ENCODE results near the gene SLAMF1. TPM values are rescaled to one million over a fixed set of nuclear protein-coding genes. Genes with fewer than 3 reads are reported as not detected.

Gene SLAMF1
- polyA plus RNA-seq, 3 donors = 0.13 to 0.65 TPM; not detected in 1

- Histone ChIP-seq H3K27ac (ENCODE audit: low read depth in 1 of 2, low read length in 2 of 2) (no peak overlapping the region), H3K4me2 (replicated peaks; ENCODE audit: extremely low read depth, low read length, poor library complexity, severe bottlenecking) (no peak overlapping the region), H3K4me1 (ENCODE audit: control insufficient read depth in 1 of 2, insufficient read depth in 2 of 2, low read length in 2 of 2) (peaks cover 22 to 34% of the 10 kb centered on the region in 2 donors), H4K20me1 (ENCODE audit: insufficient read depth, low read length) (peaks cover 60% of the 10 kb centered on the region), H2AFZ (ENCODE audit: insufficient read depth, low read depth, low read length, poor library complexity, severe bottlenecking) (no peak overlapping the region), H3K79me2 (ENCODE audit: insufficient read depth, low read length) (peaks cover 1% of the 10 kb centered on the region), H3K27me3 (ENCODE audit: control insufficient read depth in 2 of 2, insufficient read depth in 2 of 2, low read length in 2 of 2) (no peaks in the 10 kb centered on the region), H3K9ac (ENCODE audit: insufficient read depth, low read length, poor library complexity, severe bottlenecking) (no peak overlapping the region), H3K9me3 (replicated peaks in 1 of 2; ENCODE audit: control insufficient read depth in 1 of 2, insufficient read depth in 1 of 2, low read length in 2 of 2) (peaks cover 2 to 3% of the 10 kb centered on the region in 2 donors), H3K4me3 (replicated peaks in 1 of 3; ENCODE audit: low read depth in 2 of 3, low read length in 3 of 3) (no peak overlapping the region), H3K36me3 (replicated peaks in 1 of 2; ENCODE audit: control insufficient read depth in 1 of 2, insufficient read depth in 2 of 2, low read length in 2 of 2) (peaks cover 24 to 32% of the 10 kb centered on the region in 2 donors)
- no peak for TF ChIP-seq CTCF (IDR thresholded peaks at IDR 0.05)
- Mint-ChIP-seq H3K36me3 (peaks cover 29 to 42% of the 10 kb centered on the region in 2 donors), H3K4me1 (peaks cover 8% of the 10 kb centered on the region), H3K9me3 (peaks cover 2 to 9% (median 7%) of the 10 kb centered on the region in 7 donors), H3K4me3 (no peak overlapping the region), H3K27me3 (ENCODE audit: low read depth in 3 of 3) (no peaks in the 10 kb centered on the region), H3K27ac (no peak overlapping the region)
- whole genome bisulfite sequencing (ENCODE audit: insufficient coverage) = 71% methylated on average over 1 of the region's 2 CpGs
- intact Hi-C loops (cut with micrococcal nuclease) = no loop called here
- no peak for DNase-seq
Observed at GRCh38 chr1:160674415-160674814, 27.6 kb upstream of the SLAMF1 start.

- no peaks in the 10 kb centered on the region for H3K27me3 ChIP-seq (ENCODE audit: control insufficient read depth in 2 of 2, insufficient read depth in 2 of 2, low read length in 2 of 2)
- H3K4me2 ChIP-seq (replicated peaks; ENCODE audit: extremely low read depth, low read length, poor library complexity, severe bottlenecking) = peak overlapping the region; percentile 45
- H3K9me3 ChIP-seq (replicated peaks in 1 of 2; ENCODE audit: control insufficient read depth in 1 of 2, insufficient read depth in 1 of 2, low read length in 2 of 2) = peaks cover 3 to 10% of the 10 kb centered on the region in 2 donors
- no peak overlapping the region for H3K27ac Mint-ChIP-seq
- H2AFZ ChIP-seq (ENCODE audit: insufficient read depth, low read depth, low read length, poor library complexity, severe bottlenecking) = no peak overlapping the region
- intact Hi-C loops (cut with micrococcal nuclease) = no loop called here
- H3K9me3 Mint-ChIP-seq = peaks cover 2 to 14% (median 9%) of the 10 kb centered on the region in 7 donors
- peak in 2 of 3 donors; percentile 36 to 65 for DNase-seq
- H3K4me1 Mint-ChIP-seq = peaks cover 8% of the 10 kb centered on the region
- no peaks in the 10 kb centered on the region for H3K27me3 Mint-ChIP-seq (ENCODE audit: low read depth in 3 of 3)
- H3K79me2 ChIP-seq (ENCODE audit: insufficient read depth, low read length) = no peaks in the 10 kb centered on the region
- no peak overlapping the region for H3K4me3 Mint-ChIP-seq
- H3K36me3 ChIP-seq (replicated peaks in 1 of 2; ENCODE audit: control insufficient read depth in 1 of 2, insufficient read depth in 2 of 2, low read length in 2 of 2) = peaks cover 11 to 19% of the 10 kb centered on the region in 2 donors
- H3K27ac ChIP-seq (ENCODE audit: low read depth in 1 of 2, low read length in 2 of 2) = peak overlapping the region; percentile 27 to 55
- 100% methylated on average over 1 of the region's 6 CpGs for WGBS (ENCODE audit: insufficient coverage)
- H4K20me1 ChIP-seq (ENCODE audit: insufficient read depth, low read length) = peaks cover 47% of the 10 kb centered on the region
- TF ChIP-seq CTCF (IDR thresholded peaks at IDR 0.05) = no peak
- H3K9ac ChIP-seq (ENCODE audit: insufficient read depth, low read length, poor library complexity, severe bottlenecking) = no peak overlapping the region
- H3K36me3 Mint-ChIP-seq = peaks cover 17 to 29% of the 10 kb centered on the region in 2 donors
- peak overlapping the region in 1 of 3 experiments; percentile 17 for H3K4me3 ChIP-seq (replicated peaks in 1 of 3; ENCODE audit: low read depth in 2 of 3, low read length in 3 of 3)
- peaks cover 22 to 34% of the 10 kb centered on the region in 2 donors for H3K4me1 ChIP-seq (ENCODE audit: control insufficient read depth in 1 of 2, insufficient read depth in 2 of 2, low read length in 2 of 2)
Observed at GRCh38 chr1:160672789-160673695, 26.2 kb upstream of the SLAMF1 start.

Measured in CD14-positive monocyte (primary cell).